DND-41 (cell line): ENCODE measurements around the gene ARHGEF25.

Experiments
- EZH2 ChIP-seq: IDR thresholded peaks from 3 replicates; pipeline ENCODE4 v1.6.1; 2012; ENCODE audit warnings: borderline replicate concordance, low read depth, mild to moderate bottlenecking, moderate library complexity, low read length, inconsistent platforms; ENCODE audit not compliant: severe bottlenecking
- TF ChIP-seq, protein P1 (sequence below): IDR thresholded peaks from 2 replicates; pipeline ENCODE4 v1.5.1; 2012; ENCODE audit warnings: borderline replicate concordance, low read length, moderate library complexity, mild to moderate bottlenecking; ENCODE audit not compliant: poor library complexity, severe bottlenecking; ENCODE audit errors: extremely low read depth

DNA sequence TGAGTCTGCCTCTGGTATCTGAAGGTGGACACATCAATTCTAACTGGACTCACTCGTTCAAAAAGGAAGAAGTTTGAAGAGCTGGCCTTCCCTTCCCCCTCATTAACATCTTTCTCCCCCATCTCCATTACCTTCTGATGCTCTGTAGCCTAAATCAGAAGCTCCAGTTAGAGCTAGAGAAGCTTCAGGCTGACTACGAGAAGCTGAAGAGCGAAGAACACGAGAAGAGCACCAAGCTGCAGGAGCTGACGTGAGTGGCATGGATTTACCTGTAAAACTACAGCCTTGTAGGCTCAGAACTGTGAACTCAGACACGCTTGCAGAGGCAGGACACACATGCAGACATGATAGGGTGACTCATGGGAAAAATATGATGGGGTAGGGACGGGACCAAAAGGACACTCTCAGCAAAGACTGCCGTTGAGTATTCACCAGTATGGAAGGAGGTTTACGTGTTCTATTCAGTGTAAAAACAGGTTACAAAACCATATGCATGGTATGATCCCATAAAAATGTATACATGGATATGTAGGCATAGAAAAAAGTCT lies 34.5 kb upstream of the ARHGEF25 start:
- TF ChIP-seq, protein P1, sequence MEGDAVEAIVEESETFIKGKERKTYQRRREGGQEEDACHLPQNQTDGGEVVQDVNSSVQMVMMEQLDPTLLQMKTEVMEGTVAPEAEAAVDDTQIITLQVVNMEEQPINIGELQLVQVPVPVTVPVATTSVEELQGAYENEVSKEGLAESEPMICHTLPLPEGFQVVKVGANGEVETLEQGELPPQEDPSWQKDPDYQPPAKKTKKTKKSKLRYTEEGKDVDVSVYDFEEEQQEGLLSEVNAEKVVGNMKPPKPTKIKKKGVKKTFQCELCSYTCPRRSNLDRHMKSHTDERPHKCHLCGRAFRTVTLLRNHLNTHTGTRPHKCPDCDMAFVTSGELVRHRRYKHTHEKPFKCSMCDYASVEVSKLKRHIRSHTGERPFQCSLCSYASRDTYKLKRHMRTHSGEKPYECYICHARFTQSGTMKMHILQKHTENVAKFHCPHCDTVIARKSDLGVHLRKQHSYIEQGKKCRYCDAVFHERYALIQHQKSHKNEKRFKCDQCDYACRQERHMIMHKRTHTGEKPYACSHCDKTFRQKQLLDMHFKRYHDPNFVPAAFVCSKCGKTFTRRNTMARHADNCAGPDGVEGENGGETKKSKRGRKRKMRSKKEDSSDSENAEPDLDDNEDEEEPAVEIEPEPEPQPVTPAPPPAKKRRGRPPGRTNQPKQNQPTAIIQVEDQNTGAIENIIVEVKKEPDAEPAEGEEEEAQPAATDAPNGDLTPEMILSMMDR, result no peak
- no peak for TF ChIP-seq EZH2
